H9 (cell line): ENCODE measurements around the gene ABR. TPM values are rescaled to one million over a fixed set of nuclear protein-coding genes. Genes with fewer than 3 reads are reported as not detected.

ENCODE experiments used
- DNase-seq: peaks from one replicate; pipeline ENCODE4 v3.0.0-alpha.2; 2017
- H2AFZ ChIP-seq: one replicate; pipeline ENCODE4 v1.6.1; 2013; ENCODE audit warnings: mild to moderate bottlenecking, low read length, control low read depth, moderate library complexity
- H2AK5ac ChIP-seq: 2 replicates; pipeline ENCODE4 v1.6.1; 2013; ENCODE audit warnings: low read length, control low read depth, mixed read lengths; ENCODE audit not compliant: insufficient read length
- H2BK120ac ChIP-seq: one replicate; pipeline ENCODE4 v1.6.1; 2013; ENCODE audit warnings: low read depth, mild to moderate bottlenecking, low read length, control low read depth, inconsistent platforms; ENCODE audit not compliant: poor library complexity, severe bottlenecking
- H2BK12ac ChIP-seq: 2 replicates; pipeline ENCODE4 v1.6.1; 2013; ENCODE audit warnings: low read length, control low read depth, mixed read lengths, low read depth; ENCODE audit not compliant: insufficient read length
- H2BK15ac ChIP-seq: 2 replicates; pipeline ENCODE4 v1.6.1; 2013; ENCODE audit warnings: low read depth, low read length, control low read depth
- H2BK20ac ChIP-seq: one replicate; pipeline ENCODE4 v1.6.1; 2013; ENCODE audit warnings: low read depth, mild to moderate bottlenecking, low read length, control low read depth, inconsistent platforms; ENCODE audit not compliant: poor library complexity, severe bottlenecking
- H2BK5ac ChIP-seq: 2 replicates; pipeline ENCODE4 v1.6.1; 2013; ENCODE audit warnings: low read length, control low read depth, mixed read lengths; ENCODE audit not compliant: insufficient read length
- H3K14ac ChIP-seq: 2 replicates; pipeline ENCODE4 v1.6.1; 2013; ENCODE audit warnings: low read length, control low read depth; ENCODE audit not compliant: insufficient read depth
- H3K18ac ChIP-seq: 2 replicates; pipeline ENCODE4 v1.6.1; 2013; ENCODE audit warnings: low read depth, mild to moderate bottlenecking, mixed read lengths, low read length, control low read depth; ENCODE audit not compliant: insufficient read length
- H3K23ac ChIP-seq: 2 replicates; pipeline ENCODE4 v1.6.1; 2013; ENCODE audit warnings: low read length, control low read depth, mixed read lengths, low read depth; ENCODE audit not compliant: insufficient read length
- H3K23me2 ChIP-seq: 2 replicates; pipeline ENCODE4 v1.6.1; 2013; ENCODE audit warnings: low read depth, mild to moderate bottlenecking, mixed read lengths, low read length, control low read depth; ENCODE audit not compliant: insufficient read length, poor library complexity, severe bottlenecking
- H3K27ac ChIP-seq: 2 replicates; pipeline ENCODE4 v1.5.1; 2013; ENCODE audit warnings: low read length, control low read depth, mixed read lengths, low read depth; ENCODE audit not compliant: insufficient read length
- H3K27me3 ChIP-seq: 2 replicates; pipeline ENCODE4 v1.6.1; 2013; ENCODE audit warnings: low read length, control low read depth, inconsistent platforms; ENCODE audit not compliant: insufficient read depth
- H3K4ac ChIP-seq: 2 replicates; pipeline ENCODE4 v1.6.1; 2013; ENCODE audit warnings: low read depth, mild to moderate bottlenecking, control low read depth, inconsistent platforms, low read length, moderate library complexity
- H3K4me1 ChIP-seq: 2 replicates; pipeline ENCODE4 v1.6.1; 2013; ENCODE audit warnings: low read length, control low read depth, inconsistent platforms; ENCODE audit not compliant: insufficient read depth
- H3K4me2 ChIP-seq: 2 replicates; pipeline ENCODE4 v1.6.1; 2013; ENCODE audit warnings: low read length, control low read depth, mixed read lengths; ENCODE audit not compliant: insufficient read length, insufficient read depth
- H3K56ac ChIP-seq: 2 replicates; pipeline ENCODE4 v1.6.1; 2013; ENCODE audit warnings: low read depth, mild to moderate bottlenecking, mixed read lengths, low read length, control low read depth; ENCODE audit not compliant: insufficient read length
- H3K79me1 ChIP-seq: 2 replicates; pipeline ENCODE4 v1.6.1; 2013; ENCODE audit warnings: low read depth, mild to moderate bottlenecking, moderate library complexity, low read length, control low read depth, inconsistent platforms; ENCODE audit not compliant: insufficient read depth, poor library complexity, severe bottlenecking
- H3K79me2 ChIP-seq: 2 replicates; pipeline ENCODE4 v1.6.1; 2013; ENCODE audit warnings: low read length, control low read depth, inconsistent platforms; ENCODE audit not compliant: insufficient read depth
- H3K9ac ChIP-seq: 2 replicates; pipeline ENCODE4 v1.6.1; 2013; ENCODE audit warnings: low read length, control low read depth, mixed read lengths; ENCODE audit not compliant: insufficient read length; ENCODE audit errors: extremely low read depth
- H3K9me3 ChIP-seq: one replicate; pipeline ENCODE4 v1.6.1; 2013; ENCODE audit warnings: low read depth, low read length, inconsistent platforms; ENCODE audit not compliant: control insufficient read depth
- H3T11ph ChIP-seq: one replicate; pipeline ENCODE4 v1.6.1; 2013; ENCODE audit warnings: mild to moderate bottlenecking, low read length, control low read depth, inconsistent platforms
- H4K20me1 ChIP-seq: one replicate; pipeline ENCODE4 v1.6.1; 2013; ENCODE audit not compliant: control insufficient read depth, insufficient read length, insufficient read depth
- H4K5ac ChIP-seq: 2 replicates; pipeline ENCODE4 v1.6.1; 2013; ENCODE audit warnings: low read depth, mild to moderate bottlenecking, mixed read lengths, low read length, control low read depth; ENCODE audit not compliant: insufficient read length
- H4K8ac ChIP-seq: replicated peaks from 2 replicates; pipeline ENCODE4 v1.6.1; 2013; ENCODE audit warnings: low read length, control low read depth, mixed read lengths, low read depth; ENCODE audit not compliant: insufficient read length
- H4K91ac ChIP-seq: 2 replicates; pipeline ENCODE4 v1.6.1; 2013; ENCODE audit warnings: low read depth, mild to moderate bottlenecking, moderate library complexity, mixed read lengths, low read length, control low read depth; ENCODE audit not compliant: insufficient read length
- H3K27ac Mint-ChIP-seq, 3 experiments: 2 replicates in 2 of 3; 3 replicates in 1 of 3; pipeline ENCODE4 v1.8.0; 2020 to 2021; ENCODE audit warnings: mixed read lengths in 3 of 3, mild to moderate bottlenecking in 1 of 3, moderate library complexity in 1 of 3
- H3K27me3 Mint-ChIP-seq: 2 replicates; pipeline ENCODE4 v1.8.0; 2021; ENCODE audit warnings: low read depth, mild to moderate bottlenecking, moderate library complexity, mixed read lengths
- H3K36me3 Mint-ChIP-seq, 3 experiments: 2 replicates in 2 of 3; 3 replicates in 1 of 3; pipeline ENCODE4 v1.8.0; 2020 to 2021; ENCODE audit warnings: low read depth in 3 of 3, mixed read lengths in 3 of 3; ENCODE audit not compliant: insufficient read depth in 1 of 3
- H3K4me1 Mint-ChIP-seq, 2 experiments: 2 replicates each; pipeline ENCODE4 v1.8.0; 2020; ENCODE audit warnings: mixed read lengths in 2 of 2
- H3K4me3 Mint-ChIP-seq, 2 experiments: 2 replicates in 1 of 2; 3 replicates in 1 of 2; pipeline ENCODE4 v1.8.0; 2020 to 2021; ENCODE audit warnings: mild to moderate bottlenecking in 2 of 2, mixed read lengths in 2 of 2, moderate library complexity in 1 of 2
- H3K9me3 Mint-ChIP-seq, 2 experiments: 2 replicates in 1 of 2; 3 replicates in 1 of 2; pipeline ENCODE4 v1.8.0; 2020; ENCODE audit warnings: mild to moderate bottlenecking in 2 of 2, mixed read lengths in 2 of 2, moderate library complexity in 1 of 2
- CTCF ChIP-seq: fragments of 200-600 bp; sonication (generic); conservative IDR thresholded peaks from 3 replicates; pipeline ENCODE4 v1.8.0; 2021; ENCODE audit warnings: antibody characterized with exemption, mild to moderate bottlenecking
- WGBS: extraction: QIAGEN DNeasy Blood & Tissue Kit; methylation state at CpG from one replicate; pipeline ENCODE4 v1.1.7; 2013; ENCODE audit warnings: missing lambda C conversion rate, low lambda C conversion rate, mixed read lengths; ENCODE audit not compliant: insufficient read length; ENCODE audit errors: extremely low coverage; 5-methylcytosine and 5-hydroxymethylcytosine counted together
- total RNA-seq: library from RNA; stranded (reverse); gene quantifications from 2 replicates; pipeline ENCODE4 v1.2.1, GENCODE V29; 2021

Gene ABR
- total RNA-seq, 1 experiment from 2014 or later, result 34.7 TPM

- no peak overlapping the region for H3K27ac ChIP-seq
- H4K20me1 ChIP-seq, result no peaks in the 10 kb centered on the region
- H3K79me2 ChIP-seq, result no peaks in the 10 kb centered on the region
Measured at GRCh38 chr17:1038459-1039122, 141.2 kb downstream of the ABR start.

More at GRCh38 chr17:1038459-1039122, 141.2 kb downstream of the ABR start:
- Histone ChIP-seq H3K56ac (no peak overlapping the region), H3K4me2 (no peak overlapping the region), H3K79me1 (no peaks in the 10 kb centered on the region), H2AFZ (no peak overlapping the region), H2BK5ac (no peak overlapping the region), H3K14ac (no peak overlapping the region), H4K5ac (no peak overlapping the region), H3K4ac (no peak overlapping the region), H3K23ac (no peak overlapping the region), H3K23me2 (no peaks in the 10 kb centered on the region), H2BK12ac (no peak overlapping the region), H3K27me3 (no peaks in the 10 kb centered on the region), H3T11ph (no peak overlapping the region), H3K4me1 (no peaks in the 10 kb centered on the region; the same call in 1 of the 2 replicates), H2BK20ac (no peak overlapping the region), H3K18ac (no peak overlapping the region), H3K9me3 (no peaks in the 10 kb centered on the region), H4K91ac (no peak overlapping the region), H2BK120ac (no peak overlapping the region), H3K9ac (no peak overlapping the region), H2BK15ac (no peak overlapping the region), H4K8ac (no peak overlapping the region), H2AK5ac (no peak overlapping the region)
- H3K9me3 Mint-ChIP-seq, result no peaks in the 10 kb centered on the region
- H3K27me3 Mint-ChIP-seq, result no peaks in the 10 kb centered on the region; the same call in none of the 2 replicates
- H3K36me3 Mint-ChIP-seq, result peaks cover 2 to 12% (median 3%) of the 10 kb centered on the region in 3 experiments; a peak in 6 of 7 replicates
- peaks cover 6 to 27% of the 10 kb centered on the region in 2 experiments; a peak in 3 of 4 replicates for H3K4me1 Mint-ChIP-seq
- no peak overlapping the region for H3K27ac Mint-ChIP-seq
- no peak for TF ChIP-seq CTCF
- no peak overlapping the region for H3K4me3 Mint-ChIP-seq
- no peak for DNase-seq
- WGBS, result no CpG with 5 or more reads among the region's 31 CpGs
